MM.1S (cell line): Measurements from ENCODE around the gene SNX3.

Experiments used
- DNase-seq: peaks from one replicate; pipeline ENCODE4 v3.0.0-alpha.2; 2015
- H2AFZ ChIP-seq: fragments of 300-600 bp; sonication (generic); 2 replicates; pipeline ENCODE4 v1.6.0; 2016; ENCODE audit warnings: antibody characterized with exemption, low read length
- H3F3A ChIP-seq: fragments of 300-600 bp; sonication (generic); 2 replicates; pipeline ENCODE4 v1.6.1; 2016; ENCODE audit warnings: mild to moderate bottlenecking, antibody characterized with exemption, low read length, moderate library complexity, mixed read lengths; ENCODE audit not compliant: insufficient read depth
- H3K27ac ChIP-seq: fragments of 300-600 bp; sonication (generic); 2 replicates; pipeline ENCODE4 v1.5.1; 2016; ENCODE audit warnings: mild to moderate bottlenecking, low read length
- H3K27me3 ChIP-seq: fragments of 300-600 bp; sonication (generic); replicated peaks from 2 replicates; pipeline ENCODE4 v1.6.0; 2016; ENCODE audit warnings: low read length; ENCODE audit not compliant: insufficient read depth
- H3K36me3 ChIP-seq: fragments of 300-600 bp; sonication (generic); replicated peaks from 2 replicates; pipeline ENCODE4 v1.6.1; 2016; ENCODE audit warnings: mild to moderate bottlenecking, low read length, mixed read lengths; ENCODE audit not compliant: insufficient read depth
- H3K4me1 ChIP-seq: fragments of 300-600 bp; sonication (generic); 2 replicates; pipeline ENCODE4 v1.6.1; 2016; ENCODE audit warnings: low read length, mixed read lengths
- H3K4me2 ChIP-seq: fragments of 300-600 bp; sonication (generic); 2 replicates; pipeline ENCODE4 v1.6.0; 2016; ENCODE audit warnings: low read depth, low read length
- H3K4me3 ChIP-seq: fragments of 300-600 bp; sonication (generic); 2 replicates; pipeline ENCODE4 v1.5.1; 2016; ENCODE audit warnings: low read length, mixed read lengths
- H3K79me2 ChIP-seq: fragments of 300-600 bp; sonication (generic); 2 replicates; pipeline ENCODE4 v1.6.1; 2016; ENCODE audit warnings: mixed run types, low read length, mixed read lengths
- H3K9ac ChIP-seq: fragments of 300-600 bp; sonication (generic); 2 replicates; pipeline ENCODE4 v1.6.1; 2016; ENCODE audit warnings: low read length, mixed read lengths
- H3K9me2 ChIP-seq: fragments of 300-600 bp; sonication (generic); replicated peaks from 2 replicates; pipeline ENCODE4 v1.6.1; 2016; ENCODE audit warnings: mild to moderate bottlenecking, low read length, mixed read lengths; ENCODE audit not compliant: insufficient read depth
- H3K9me3 ChIP-seq: fragments of 300-600 bp; sonication (generic); replicated peaks from 2 replicates; pipeline ENCODE4 v1.6.1; 2016; ENCODE audit warnings: mild to moderate bottlenecking, low read length, mixed read lengths; ENCODE audit not compliant: insufficient read depth
- H4K20me1 ChIP-seq: fragments of 300-600 bp; sonication (generic); 2 replicates; pipeline ENCODE4 v1.6.1; 2016; ENCODE audit warnings: mild to moderate bottlenecking, low read length, moderate library complexity, mixed read lengths; ENCODE audit not compliant: insufficient read depth
- CTCF ChIP-seq: fragments of 300-600 bp; sonication (generic); IDR thresholded peaks from 2 replicates; pipeline ENCODE4 v1.5.1; 2016; ENCODE audit warnings: antibody characterized with exemption, low read length, mixed read lengths
- EZH2 ChIP-seq: fragments of 300-600 bp; sonication (generic); optimal IDR thresholded peaks from 2 replicates; pipeline ENCODE3; 2017; ENCODE audit warnings: low read depth, mild to moderate bottlenecking, antibody characterized with exemption, low read length, mixed read lengths
- EZH2phosphoT487 ChIP-seq: fragments of 300-600 bp; sonication (generic); IDR thresholded peaks from 2 replicates; pipeline ENCODE4 v1.6.1; 2018; ENCODE audit warnings: antibody characterized with exemption, low read length

The SNX3 gene

GRCh38 chr6:108288742-108289141 lies 27.9 kb upstream of the SNX3 start:
- Histone ChIP-seq H3K9me3 (no peaks in the 10 kb centered on the region), H3K4me1 (no peaks in the 10 kb centered on the region), H3K9me2 (no peaks in the 10 kb centered on the region), H4K20me1 (no peaks in the 10 kb centered on the region), H3K27ac (no peak overlapping the region), H3K79me2 (no peaks in the 10 kb centered on the region), H2AFZ (no peak overlapping the region), H3K4me2 (no peak overlapping the region), H3K9ac (no peak overlapping the region), H3K27me3 (no peaks in the 10 kb centered on the region), H3F3A (no peaks in the 10 kb centered on the region), H3K4me3 (no peak overlapping the region), H3K36me3 (no peaks in the 10 kb centered on the region)
- TF ChIP-seq EZH2phosphoT487: no peak
- TF ChIP-seq EZH2: no peak
- no peak for TF ChIP-seq CTCF
- no peak for DNase-seq

DNA sequence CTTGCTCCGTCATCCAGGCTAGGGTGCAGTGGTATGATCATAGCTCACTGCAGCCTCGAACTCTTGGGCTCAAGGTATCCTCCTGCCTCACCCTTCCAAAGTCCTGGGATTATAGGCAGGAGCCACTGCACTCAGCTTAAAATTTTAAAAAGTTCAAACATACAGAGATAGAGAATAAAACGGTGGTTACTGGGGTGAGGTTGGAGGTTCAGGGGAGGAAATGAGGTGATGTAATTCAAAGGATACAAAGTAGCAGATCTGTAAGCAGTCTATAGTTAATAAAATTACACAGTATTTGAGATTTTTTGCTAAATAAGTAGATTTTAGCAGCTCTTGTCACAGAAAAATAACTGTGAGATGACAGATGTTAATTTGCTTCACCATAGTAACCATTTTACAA lies 26.5 kb upstream of the SNX3 start:
- no peak overlapping the region for H2AFZ ChIP-seq
- H3K4me3 ChIP-seq: no peak overlapping the region
- no peak overlapping the region for H3K27ac ChIP-seq
- no peaks in the 10 kb centered on the region for H4K20me1 ChIP-seq
- H3K4me2 ChIP-seq: no peak overlapping the region
- no peak overlapping the region for H3K9ac ChIP-seq
- H3K36me3 ChIP-seq: no peaks in the 10 kb centered on the region
- H3K9me3 ChIP-seq: no peaks in the 10 kb centered on the region
- no peaks in the 10 kb centered on the region for H3F3A ChIP-seq
- no peaks in the 10 kb centered on the region for H3K4me1 ChIP-seq
- no peaks in the 10 kb centered on the region for H3K79me2 ChIP-seq
- no peak for TF ChIP-seq EZH2phosphoT487
- TF ChIP-seq EZH2: no peak
- no peak for TF ChIP-seq CTCF
- no peaks in the 10 kb centered on the region for H3K27me3 ChIP-seq
- no peaks in the 10 kb centered on the region for H3K9me2 ChIP-seq
- DNase-seq: no peak

DNA sequence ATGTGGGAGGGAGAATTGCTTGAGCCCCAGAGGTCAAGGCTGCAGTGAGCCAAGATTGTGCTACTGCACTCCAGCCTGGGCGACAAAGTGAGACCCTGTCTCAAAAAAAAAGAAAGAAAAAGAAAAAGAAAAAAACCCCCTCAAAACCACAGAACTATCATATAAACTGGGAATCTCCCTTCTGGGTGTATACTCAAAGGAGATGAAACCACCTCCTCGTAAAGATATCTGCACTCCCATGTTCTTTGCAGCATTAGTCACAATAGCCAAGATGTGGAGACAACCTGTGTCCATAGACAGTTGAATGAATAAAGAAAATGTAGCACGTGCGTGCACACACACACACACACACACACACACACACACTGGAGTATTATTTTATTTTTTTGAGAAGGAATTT lies 25.5 kb upstream of the SNX3 start:
- H3K36me3 ChIP-seq: no peaks in the 10 kb centered on the region
- H3K4me2 ChIP-seq: no peak overlapping the region
- no peaks in the 10 kb centered on the region for H3K9me2 ChIP-seq
- TF ChIP-seq EZH2phosphoT487: no peak
- no peak for TF ChIP-seq EZH2
- no peak for TF ChIP-seq CTCF
- no peaks in the 10 kb centered on the region for H3K27me3 ChIP-seq
- H3K4me1 ChIP-seq: no peaks in the 10 kb centered on the region
- no peak overlapping the region for H3K9ac ChIP-seq
- no peaks in the 10 kb centered on the region for H3K9me3 ChIP-seq
- H4K20me1 ChIP-seq: no peaks in the 10 kb centered on the region
- H2AFZ ChIP-seq: no peak overlapping the region
- no peak for DNase-seq
- no peak overlapping the region for H3K27ac ChIP-seq
- no peak overlapping the region for H3K4me3 ChIP-seq
- no peaks in the 10 kb centered on the region for H3F3A ChIP-seq
- H3K79me2 ChIP-seq: no peaks in the 10 kb centered on the region

GRCh38 chr6:108285381-108285780 lies 24.5 kb upstream of the SNX3 start:
- Histone ChIP-seq H3K27me3 (no peaks in the 10 kb centered on the region), H3F3A (no peaks in the 10 kb centered on the region), H2AFZ (no peak overlapping the region), H3K9ac (no peak overlapping the region), H3K4me1 (no peaks in the 10 kb centered on the region), H3K27ac (no peak overlapping the region), H3K36me3 (no peaks in the 10 kb centered on the region), H3K9me3 (no peaks in the 10 kb centered on the region), H4K20me1 (no peaks in the 10 kb centered on the region), H3K4me2 (no peak overlapping the region), H3K4me3 (no peak overlapping the region), H3K79me2 (no peaks in the 10 kb centered on the region), H3K9me2 (no peaks in the 10 kb centered on the region)
- no peak for DNase-seq
- no peak for TF ChIP-seq CTCF
- TF ChIP-seq EZH2phosphoT487: no peak
- no peak for TF ChIP-seq EZH2
